ENCODE measurements around the gene GJA1.
"Not testable (repeated sequence)": the region's sequence is repeated elsewhere in the genome, so short reads cannot be mapped to it uniquely, and the experiment has no call there.

GJA1 gene

GRCh38 chr6:121435444-121436069, at the start of gene GJA1:
TSS of gene GJA1 (plus strand) at chr6:121435646. CDS start at chr6:121446848, 11,202 bp downstream.
- peak; percentile 91 for DNase-seq (ENCODE audit: low read depth, low spot score)

- DNase-seq (ENCODE audit: low read depth, low spot score), result not testable (repeated sequence)
Measured at GRCh38 chr6:121386551-121386950, 48.9 kb upstream of the GJA1 start.

DNA sequence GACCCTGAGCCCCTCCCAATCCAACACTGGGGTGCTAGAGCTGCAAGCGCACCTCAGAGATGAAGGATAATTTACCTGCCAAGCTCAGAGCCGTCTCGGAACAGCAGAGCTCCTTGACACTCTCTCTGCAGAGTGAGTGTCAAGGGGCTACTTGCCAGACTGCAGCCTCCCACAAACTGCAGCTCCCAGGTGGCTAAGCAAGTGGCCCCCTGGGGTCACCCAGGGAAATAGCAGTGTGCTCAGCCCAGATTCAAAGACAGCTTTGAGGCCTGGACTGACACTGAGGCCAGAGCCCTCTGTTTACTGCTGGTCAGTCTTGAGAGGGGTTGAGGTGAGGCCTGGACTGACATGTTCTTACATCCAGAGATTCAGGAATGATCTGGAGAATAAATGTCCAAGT, 46.0 kb upstream of the GJA1 start:
- no peak for DNase-seq (ENCODE audit: low read depth, low spot score)

DNA sequence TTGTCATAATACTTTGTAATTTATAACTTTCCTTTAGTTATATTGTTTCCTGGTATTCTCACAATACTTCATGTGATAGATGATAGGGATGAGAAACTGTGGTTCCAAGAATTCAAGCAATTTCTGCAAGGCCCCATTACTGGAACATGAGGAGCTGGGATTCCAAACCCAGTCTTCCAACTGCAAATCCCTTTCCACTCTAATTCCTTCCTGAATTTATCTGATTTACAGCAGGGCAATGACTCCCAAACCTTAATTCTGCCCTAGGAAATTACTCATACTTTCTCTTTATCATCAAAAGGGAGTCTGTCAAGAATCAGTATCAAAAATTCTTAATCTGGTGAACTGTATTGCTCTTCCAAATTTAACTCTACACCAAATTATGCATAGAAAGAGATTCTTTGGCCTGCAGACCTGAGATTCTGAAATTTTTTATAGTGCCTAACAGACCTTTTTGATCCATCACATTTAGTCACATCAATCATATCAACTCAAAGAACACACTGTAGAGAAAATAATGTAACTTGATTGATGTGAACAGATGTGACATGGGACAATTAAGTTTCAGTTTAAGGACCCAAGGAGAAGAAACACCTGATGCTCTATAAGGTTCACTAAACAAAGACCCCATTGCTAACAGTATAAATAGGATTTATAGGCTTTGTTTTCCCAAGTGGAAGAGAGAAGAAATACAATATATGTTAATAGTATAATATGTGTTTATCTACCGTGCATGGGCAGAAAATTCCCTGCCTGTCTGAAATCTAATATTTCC, 41.5 kb upstream of the GJA1 start:
- DNase-seq (ENCODE audit: low read depth, low spot score), result no peak

DNA sequence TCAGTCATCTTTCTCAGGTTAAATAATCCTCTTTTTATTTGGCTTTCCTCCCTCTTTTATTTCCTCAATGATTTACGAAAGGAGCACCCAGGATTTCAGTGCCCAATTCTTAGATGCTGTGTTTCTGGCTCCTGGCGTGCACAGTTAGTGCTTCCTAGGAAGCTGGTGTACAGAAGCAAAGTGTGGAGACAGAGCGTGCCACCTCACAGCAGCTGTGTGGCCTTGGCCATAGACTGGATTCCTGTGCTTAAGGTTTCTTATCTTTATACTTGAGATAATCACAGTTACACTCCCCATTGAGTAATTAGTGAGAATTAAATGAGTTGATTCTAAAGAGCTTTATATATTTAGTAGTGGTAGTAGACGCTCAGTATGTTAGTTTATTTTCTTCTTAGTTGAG, 39.7 kb upstream of the GJA1 start:
- DNase-seq (ENCODE audit: low read depth, low spot score), result no peak

DNA sequence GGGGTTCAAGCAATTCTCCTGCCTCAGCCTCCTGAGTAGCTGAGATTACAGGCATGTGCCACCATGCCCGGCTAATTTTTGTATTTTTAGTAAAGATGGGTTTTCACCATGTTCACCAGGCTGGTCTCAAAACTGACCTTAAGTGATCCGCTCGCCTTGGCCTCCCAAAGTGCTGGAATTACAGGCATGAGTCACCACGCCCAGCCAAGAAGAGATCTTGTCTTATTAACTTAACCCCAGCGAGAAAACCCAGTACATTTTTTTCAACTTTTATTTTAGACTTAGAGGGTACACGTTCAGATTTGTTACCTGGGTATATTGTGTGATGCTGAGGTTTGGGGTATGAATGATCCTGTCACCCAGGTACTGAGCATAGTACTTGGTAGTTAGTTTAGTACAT, 38.3 kb upstream of the GJA1 start:
- not testable (repeated sequence) for DNase-seq (ENCODE audit: low read depth, low spot score)

DNA sequence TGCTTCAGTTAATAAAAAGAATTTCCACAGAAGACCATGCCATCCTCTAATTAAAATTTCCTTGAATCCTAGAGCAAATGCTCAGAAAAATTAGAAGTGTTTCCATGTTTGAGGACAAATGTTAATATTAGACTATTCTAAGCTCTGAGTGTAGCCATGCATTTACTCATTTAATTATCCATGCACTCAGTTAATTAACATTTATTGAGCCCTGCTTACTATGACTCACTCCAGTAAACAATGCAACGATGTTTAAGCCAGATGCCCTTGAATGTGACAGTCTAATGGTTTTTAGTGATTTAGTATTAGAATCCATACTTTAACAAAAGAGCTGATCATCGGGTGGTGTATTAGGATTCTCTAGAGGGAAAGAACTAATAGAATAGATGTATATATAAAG, 37.3 kb upstream of the GJA1 start:
- DNase-seq (ENCODE audit: low read depth, low spot score), result no peak

GRCh38 chr6:121399966-121400365, 35.5 kb upstream of the GJA1 start:
- DNase-seq (ENCODE audit: low read depth, low spot score), result no peak

DNA sequence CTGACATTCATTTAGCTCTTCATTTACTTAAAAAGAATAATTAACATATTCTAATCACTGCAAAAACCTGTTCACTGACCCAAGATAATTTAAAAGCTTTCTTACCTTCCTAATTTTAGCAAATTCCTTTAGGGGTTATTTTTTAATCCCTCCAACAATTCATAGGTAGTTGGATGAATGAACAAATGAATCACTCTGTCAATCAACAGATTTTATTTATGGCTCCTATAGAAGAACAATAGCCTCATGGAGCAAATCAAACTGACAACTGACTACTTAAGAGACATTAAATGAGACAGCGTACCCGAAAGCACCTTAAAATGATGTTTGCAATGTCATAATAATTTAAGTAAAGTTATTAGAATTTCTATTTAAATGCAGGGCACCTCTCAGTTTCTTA, 31.5 kb upstream of the GJA1 start:
- no peak for DNase-seq (ENCODE audit: low read depth, low spot score)

- DNase-seq (ENCODE audit: low read depth, low spot score), result no peak
Measured at GRCh38 chr6:121405306-121405705, 30.1 kb upstream of the GJA1 start.

DNA sequence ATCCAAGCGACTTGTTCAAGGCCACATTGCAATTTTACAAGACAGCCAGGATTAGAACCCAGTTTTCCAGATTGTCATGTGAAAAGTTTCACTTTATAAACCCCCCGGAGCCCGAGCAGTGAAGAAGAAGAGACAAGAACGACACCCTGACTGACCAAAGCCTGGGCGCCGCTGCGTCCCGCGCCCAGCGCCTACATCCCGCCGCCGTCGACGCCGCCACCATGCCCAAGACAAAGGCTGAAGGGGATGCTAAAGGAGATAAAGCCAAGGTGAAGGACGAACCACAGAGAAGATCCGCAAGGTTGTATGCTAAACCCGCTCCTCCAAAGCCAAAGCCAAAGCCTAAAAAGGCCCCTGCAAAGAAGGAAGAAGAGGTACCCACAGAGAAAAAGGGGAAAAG, 27.1 kb upstream of the GJA1 start:
- DNase-seq (ENCODE audit: low read depth, low spot score), result no peak

DNA sequence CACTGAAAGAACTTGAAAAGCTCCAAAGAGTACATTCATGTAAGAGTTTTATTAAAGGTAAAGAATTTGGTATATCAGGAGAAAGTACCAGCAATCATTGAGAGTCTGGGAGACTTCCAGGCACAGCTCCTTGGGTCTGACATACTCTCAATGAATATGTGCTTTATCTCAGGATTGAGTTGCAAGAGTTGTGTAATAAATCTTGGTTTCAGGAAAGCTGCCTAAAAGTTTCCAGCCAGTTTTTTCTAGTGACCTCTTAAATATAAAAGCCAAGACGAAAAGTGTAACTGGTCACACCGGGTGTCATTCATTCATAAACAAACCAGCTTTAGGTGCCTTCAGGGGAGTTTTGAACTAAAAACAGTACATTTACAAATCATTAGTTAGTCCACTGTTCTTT, 21.6 kb upstream of the GJA1 start:
- DNase-seq (ENCODE audit: low read depth, low spot score), result no peak

DNA sequence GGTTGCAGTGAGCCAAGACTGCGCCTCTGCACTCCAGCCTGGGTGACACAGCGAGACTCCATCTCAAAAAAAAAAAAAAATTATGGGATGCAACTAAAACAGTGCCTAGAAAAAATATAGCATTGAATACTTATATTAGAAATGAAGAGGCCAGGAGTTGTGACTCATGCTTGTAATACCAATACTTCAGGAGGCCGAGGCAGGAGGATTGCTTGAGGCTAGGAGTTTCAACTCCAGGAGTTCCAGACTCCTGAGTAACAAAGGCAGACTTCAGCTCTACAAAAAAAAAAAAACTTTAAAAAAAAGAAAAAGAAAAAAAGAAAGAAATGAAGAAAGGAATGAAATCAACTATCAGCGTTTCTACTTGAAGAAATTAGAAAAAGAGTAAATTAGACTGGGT, 17.1 kb upstream of the GJA1 start:
- no peak for DNase-seq (ENCODE audit: low read depth, low spot score)

DNA sequence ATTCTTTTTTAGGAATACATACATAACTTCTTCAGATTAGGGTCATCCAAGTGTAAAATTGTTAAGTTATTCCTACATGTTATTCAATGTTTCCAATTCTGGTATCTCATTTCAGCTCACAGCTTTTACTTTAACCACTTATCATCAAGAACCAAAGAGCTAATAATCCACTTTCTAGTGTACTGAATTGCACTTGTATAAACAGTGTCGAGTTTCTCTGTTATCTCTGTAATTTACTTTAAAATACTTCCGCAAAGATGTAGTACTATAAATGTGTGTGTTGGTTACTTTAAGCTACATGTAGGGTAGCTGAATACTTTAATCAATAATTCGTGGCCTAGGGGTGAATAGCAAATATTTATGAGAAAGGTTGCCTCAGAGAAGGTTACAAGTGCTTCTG, 8.8 kb upstream of the GJA1 start:
- no peak for DNase-seq (ENCODE audit: low read depth, low spot score)

GRCh38 chr6:121428872-121429756, 6.3 kb upstream of the GJA1 start:
- no peak for DNase-seq (ENCODE audit: low read depth, low spot score)

GRCh38 chr6:121430514-121431460, 4.7 kb upstream of the GJA1 start:
- peak; percentile 72 for DNase-seq (ENCODE audit: low read depth, low spot score)

- DNase-seq (ENCODE audit: low read depth, low spot score), result not testable (repeated sequence)
Measured at GRCh38 chr6:121431776-121432175, 3.7 kb upstream of the GJA1 start.

- no peak for DNase-seq (ENCODE audit: low read depth, low spot score)
Measured at GRCh38 chr6:121434037-121434770, 1.2 kb upstream of the GJA1 start.

DNA sequence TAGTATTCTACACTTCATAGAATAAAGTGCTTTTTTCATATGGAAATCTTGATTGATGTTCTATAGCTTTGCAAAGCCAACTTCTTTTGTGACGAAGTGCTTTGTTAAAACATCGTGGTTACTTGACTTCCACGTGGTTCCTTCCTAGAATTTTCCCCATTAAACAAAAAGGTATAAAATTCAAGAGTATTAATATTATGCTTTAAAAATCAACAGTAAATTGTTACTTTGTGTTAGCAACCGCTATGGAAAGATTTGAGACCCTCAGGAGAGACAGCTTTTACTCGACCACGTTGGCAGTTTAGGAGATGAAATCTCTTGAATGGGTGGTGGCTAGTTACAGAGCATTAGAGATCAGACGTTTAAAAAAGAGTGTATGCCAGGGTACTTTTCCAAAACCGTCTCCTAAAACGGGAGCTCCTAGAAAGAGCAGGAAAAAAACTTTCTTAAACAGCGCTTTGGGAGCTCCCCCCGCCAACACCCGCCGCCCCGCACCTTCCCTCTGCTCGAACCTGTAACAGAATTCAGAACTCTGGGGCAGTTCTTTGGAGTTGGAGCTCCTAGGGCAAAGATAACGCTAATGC, 920 bp downstream of the GJA1 start:
- DNase-seq (ENCODE audit: low read depth, low spot score), result peak; percentile 50
